CD4-positive, alpha-beta T cell treated with Interleukin-6 at 100 ng/mL for 8 hours (primary cell): ENCODE measurements around the gene GRPEL2.

Experiments
- DNase-seq: peaks from one replicate; pipeline ENCODE4 v3.0.0-alpha.2; 2020; ENCODE audit warnings: mixed read lengths, low spot score

Gene GRPEL2

GRCh38 chr5:149319174-149319573 is 26.1 kb upstream of the GRPEL2 start:
- DNase-seq, result no peak

- no peak for DNase-seq
Observed at GRCh38 chr5:149320791-149321330, 24.4 kb upstream of the GRPEL2 start.

GRCh38 chr5:149322518-149322917 is 22.8 kb upstream of the GRPEL2 start:
- DNase-seq, result no peak

- DNase-seq, result no peak
Observed at GRCh38 chr5:149323210-149323609, 22.1 kb upstream of the GRPEL2 start.

- DNase-seq, result no peak
Observed at GRCh38 chr5:149323621-149324205, 21.6 kb upstream of the GRPEL2 start.

- DNase-seq, result no peak
Observed at GRCh38 chr5:149324641-149325040, 20.7 kb upstream of the GRPEL2 start.

GRCh38 chr5:149325166-149325735 is 20.0 kb upstream of the GRPEL2 start:
- no peak for DNase-seq

- DNase-seq, result no peak
Observed at GRCh38 chr5:149325894-149326293, 19.4 kb upstream of the GRPEL2 start.

- DNase-seq, result no peak
Observed at GRCh38 chr5:149326611-149327010, 18.7 kb upstream of the GRPEL2 start.

GRCh38 chr5:149328177-149328576 is 17.1 kb upstream of the GRPEL2 start:
- DNase-seq, result no peak

- no peak for DNase-seq
Observed at GRCh38 chr5:149333711-149334443, 11.4 kb upstream of the GRPEL2 start.

- DNase-seq, result no peak
Observed at GRCh38 chr5:149337736-149338135, 7.6 kb upstream of the GRPEL2 start.

GRCh38 chr5:149338364-149338763 is 6.9 kb upstream of the GRPEL2 start:
- no peak for DNase-seq

GRCh38 chr5:149340920-149341319 is 4.4 kb upstream of the GRPEL2 start:
- DNase-seq, result no peak

GRCh38 chr5:149341876-149342275 is 3.4 kb upstream of the GRPEL2 start:
- no peak for DNase-seq

- DNase-seq, result no peak
Observed at GRCh38 chr5:149344151-149344550, 1.1 kb upstream of the GRPEL2 start.

- no peak for DNase-seq
Observed at GRCh38 chr5:149345892-149346222, 558 bp downstream of the GRPEL2 start.

GRCh38 chr5:149348518-149348917 is 3.2 kb downstream of the GRPEL2 start:
- DNase-seq, result peak; percentile 66

- no peak for DNase-seq
Observed at GRCh38 chr5:149349382-149349781, 4.1 kb downstream of the GRPEL2 start.

- DNase-seq, result no peak
Observed at GRCh38 chr5:149352169-149352568, 6.9 kb downstream of the GRPEL2 start.

GRCh38 chr5:149353911-149354310 is 8.6 kb downstream of the GRPEL2 start:
- DNase-seq, result no peak

- DNase-seq, result no peak
Observed at GRCh38 chr5:149355688-149356087, 10.4 kb downstream of the GRPEL2 start.

GRCh38 chr5:149356391-149356790 is 11.1 kb downstream of the GRPEL2 start:
- no peak for DNase-seq
